NCI-H510A treated with DMSO at 0.1 percent for 48 hours (cell line): ENCODE data around the gene KCNAB2.

Experiments used
- DNase-seq: peaks from one replicate; lab custom pipeline; 2025; lab: John Stamatoyannopoulos, UW

The KCNAB2 gene

DNA sequence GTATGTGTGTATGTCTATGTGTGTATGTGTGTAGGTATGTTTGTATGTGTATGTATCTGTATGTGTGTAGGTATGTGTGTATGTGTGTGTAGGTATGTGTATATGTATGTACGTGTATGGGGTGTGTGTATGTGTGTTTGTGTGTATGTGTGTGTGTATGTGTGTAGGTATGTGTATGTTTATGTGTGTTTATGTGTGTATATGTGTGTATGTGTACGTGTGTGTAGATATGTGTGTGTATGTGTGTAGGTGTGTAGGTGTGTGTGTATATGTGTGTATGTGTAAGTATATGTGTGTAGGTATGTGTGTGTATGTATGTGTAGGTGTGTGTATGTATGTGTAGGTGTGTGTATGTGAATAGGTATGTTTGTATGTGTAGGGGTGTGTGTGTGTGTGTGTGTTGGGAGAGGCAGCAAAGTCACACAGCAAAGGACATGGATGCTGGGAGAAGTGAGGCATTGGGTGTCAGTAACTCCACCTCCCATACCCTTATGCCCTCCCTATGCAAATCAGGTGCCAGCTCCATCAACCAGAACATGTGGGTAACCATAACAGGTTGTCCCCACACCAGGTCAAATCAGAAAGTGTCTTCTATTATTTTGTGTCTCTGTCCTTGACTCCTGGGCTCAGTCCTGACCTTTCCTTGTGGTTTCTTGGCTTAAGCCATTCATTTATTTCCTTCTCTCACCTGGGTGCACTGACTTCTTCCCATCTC is 15.0 kb upstream of the KCNAB2 start:
- DNase-seq, result no peak

DNA sequence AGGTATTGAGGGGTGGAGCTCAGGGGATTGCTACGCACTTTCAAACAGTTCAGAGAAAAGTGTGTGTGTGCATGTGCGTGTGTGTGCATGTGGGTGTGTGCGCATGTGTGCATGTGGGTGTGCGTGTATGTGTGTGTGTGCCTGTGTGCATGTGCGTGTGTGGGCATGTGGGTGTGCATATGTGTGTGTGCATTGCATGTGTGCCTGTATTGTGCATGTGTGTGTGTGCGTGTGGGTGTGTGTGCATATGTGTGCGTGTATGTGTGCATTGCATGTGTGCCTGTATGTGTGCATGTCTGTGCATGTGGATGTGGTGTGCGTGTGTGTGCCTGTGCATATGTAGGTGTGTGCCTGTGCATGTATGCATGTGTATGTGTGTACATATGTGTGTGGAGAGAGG is 12.6 kb upstream of the KCNAB2 start:
- DNase-seq, result no peak

DNA sequence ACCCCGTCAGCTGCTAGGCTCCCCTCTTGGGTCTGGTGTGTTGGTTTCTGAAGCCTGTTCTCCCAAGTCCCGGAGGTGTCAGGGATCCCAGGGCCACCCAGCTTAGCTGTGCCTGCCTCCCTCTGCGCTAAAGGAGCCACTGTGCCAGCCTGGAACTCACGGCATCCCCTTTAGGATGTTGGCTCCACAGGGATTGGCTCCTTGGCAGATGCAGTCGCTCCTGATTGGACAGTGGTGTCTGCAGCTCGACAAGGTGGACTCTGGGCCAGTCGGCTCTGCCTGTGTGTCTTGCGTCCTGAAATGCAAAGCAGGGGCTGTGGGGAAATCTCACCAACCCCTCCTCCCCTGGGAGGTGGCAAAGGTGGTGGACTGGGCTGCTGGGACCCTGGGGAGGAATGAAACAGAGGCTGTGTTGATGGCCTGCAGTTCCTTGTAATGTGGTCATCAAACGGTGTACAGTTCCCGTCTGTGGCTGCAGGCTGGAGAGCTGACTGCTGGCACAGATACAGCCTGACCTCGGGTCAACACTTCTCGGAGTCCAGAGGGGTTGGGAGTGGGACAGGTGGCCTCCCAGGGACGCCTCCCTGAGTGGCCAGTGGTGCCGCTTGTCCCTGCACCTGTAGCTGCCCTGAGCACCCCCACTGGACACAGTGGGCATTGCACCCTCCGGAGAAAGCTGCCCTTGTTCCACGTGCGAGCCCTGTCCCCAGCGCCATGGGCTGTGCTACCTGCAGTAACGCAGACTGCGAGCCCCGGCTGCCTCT is 11.5 kb upstream of the KCNAB2 start:
- DNase-seq, result peak; percentile 89

DNA sequence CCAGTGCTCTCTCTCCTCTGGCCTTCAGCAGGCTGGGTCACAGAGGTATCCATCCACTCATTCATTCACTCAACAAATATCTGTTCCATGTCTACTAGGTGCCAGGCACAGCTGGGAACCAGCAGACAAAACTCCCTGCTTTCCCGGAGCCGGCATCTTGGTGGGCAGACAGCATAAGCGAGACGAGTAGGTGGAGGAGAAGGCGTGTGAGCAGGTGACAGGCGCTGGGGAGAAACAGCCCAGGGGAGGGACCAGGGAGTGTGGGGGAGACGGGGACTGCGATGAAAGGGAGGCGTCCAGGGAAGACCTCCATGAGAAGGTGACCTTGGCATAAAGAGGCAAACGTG is 11.0 kb upstream of the KCNAB2 start:
- no peak for DNase-seq

DNA sequence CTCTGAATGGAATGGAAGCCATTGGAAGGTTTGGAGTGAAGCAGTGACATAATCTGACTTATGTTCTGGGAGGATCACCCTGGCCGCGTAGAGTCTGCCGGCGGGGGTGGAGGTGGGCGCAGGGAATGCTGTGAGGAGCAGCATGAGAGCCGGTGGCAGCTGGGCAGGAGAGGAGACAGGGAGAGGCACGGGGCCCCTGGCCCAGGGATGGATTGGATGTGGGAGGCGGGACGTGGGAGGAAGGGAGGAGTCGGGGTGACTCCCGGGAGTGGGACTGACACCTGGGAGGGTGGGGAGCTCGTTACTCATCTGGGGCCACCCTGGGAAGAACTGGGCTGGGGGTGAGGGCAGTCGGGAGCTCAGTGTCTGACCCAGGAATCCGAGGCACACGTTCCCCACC is 10.4 kb upstream of the KCNAB2 start:
- no peak for DNase-seq

DNA sequence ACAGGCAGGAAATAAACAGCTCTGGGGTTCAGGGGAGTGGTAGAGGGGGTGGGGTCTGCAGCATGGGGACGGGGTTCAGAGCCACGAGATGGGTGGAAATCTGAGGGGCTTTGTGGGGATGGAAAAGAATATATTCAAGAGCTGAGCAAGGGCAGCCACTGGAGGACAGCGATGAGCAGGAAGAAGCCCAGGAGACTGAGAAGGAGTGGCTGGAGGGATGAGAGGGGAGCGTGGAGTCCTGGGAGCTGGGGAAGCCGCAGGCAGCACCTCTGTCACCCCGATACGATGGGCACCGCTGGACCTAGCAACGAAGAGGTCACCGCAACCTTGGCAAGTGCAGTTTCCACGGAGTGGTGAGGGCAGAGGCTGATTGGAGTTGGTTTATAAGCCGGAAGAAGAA is 10.0 kb upstream of the KCNAB2 start:
- DNase-seq, result no peak

DNA sequence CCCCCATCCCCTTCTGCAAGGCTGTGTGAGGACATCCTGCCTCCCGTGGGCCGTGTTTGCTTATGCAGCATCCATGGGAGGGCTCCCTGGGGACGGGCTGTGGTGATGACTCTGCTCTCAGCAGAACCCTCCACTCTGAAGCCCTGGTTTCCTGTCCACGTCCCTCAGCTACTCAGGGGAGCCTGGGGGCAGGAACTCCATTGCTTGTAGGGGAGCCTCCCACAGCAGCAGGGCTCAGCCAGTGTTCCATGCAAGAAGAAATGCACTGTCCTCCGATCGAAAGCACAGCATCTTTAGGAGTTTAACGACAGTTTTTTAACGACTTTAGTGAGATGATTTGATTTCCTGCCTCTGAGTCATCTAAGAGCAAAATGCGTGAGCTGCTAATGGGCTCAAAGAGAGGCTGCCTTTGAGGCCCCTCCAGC is 8.3 kb upstream of the KCNAB2 start:
- no peak for DNase-seq

DNA sequence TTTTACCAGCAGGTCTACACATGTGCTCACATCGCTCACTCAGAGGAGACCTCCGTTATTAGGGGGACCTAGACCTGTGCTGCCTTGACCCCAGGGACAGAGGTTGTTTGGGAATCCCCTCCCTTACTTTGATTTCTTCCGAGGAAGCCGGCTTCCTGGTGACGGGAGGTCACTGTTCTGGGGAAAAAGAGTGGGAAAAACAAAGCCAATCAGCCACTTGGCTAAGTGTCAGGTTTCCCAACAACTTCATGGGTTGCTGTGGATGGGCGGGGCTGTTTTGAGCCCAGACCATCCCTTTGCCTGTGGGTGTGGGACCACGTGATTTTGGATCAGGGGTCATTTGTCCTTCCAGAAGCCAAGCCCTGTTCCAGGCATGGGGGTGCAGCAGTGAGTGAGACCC is 7.1 kb upstream of the KCNAB2 start:
- DNase-seq, result no peak

DNA sequence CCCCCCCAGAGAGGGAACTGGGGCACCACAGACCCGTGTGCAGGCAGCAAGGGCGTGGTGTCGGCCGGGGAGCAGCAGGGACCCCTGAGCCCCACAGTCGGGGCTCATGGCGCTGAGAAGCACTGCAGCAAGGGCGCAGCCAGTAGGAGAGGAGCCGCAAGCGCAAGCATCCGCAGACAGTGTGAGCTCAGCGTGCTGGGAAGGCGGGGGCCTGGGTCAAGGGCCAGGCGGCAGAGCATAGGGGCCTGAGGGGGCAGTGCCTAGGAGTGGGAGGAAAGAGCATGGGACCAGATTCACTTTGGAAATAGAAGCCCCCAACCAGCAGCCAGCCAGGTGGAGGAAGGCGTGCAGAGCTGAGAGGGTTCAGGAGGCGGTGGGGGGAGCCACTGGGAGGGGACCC is 6.7 kb upstream of the KCNAB2 start:
- no peak for DNase-seq

DNA sequence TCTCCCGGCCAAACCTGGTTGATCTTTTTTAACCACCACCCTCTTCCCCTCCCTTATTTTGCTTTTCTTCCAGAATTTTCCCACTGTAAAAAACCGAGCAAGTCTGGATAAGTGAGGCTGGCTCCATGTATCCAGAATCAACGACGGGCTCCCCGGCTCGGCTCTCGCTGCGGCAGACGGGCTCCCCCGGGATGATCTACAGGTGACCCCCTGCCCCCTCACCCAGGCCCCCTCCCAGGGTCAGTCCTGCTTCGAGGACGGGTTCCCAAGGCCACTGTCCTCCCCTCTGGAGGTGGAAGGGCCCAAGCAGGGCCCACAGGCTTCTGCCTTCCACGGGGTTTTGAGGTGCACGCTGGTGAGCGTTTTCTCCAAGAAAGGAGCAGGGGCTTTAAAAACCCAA is 5.2 kb upstream of the KCNAB2 start:
- no peak for DNase-seq

DNA sequence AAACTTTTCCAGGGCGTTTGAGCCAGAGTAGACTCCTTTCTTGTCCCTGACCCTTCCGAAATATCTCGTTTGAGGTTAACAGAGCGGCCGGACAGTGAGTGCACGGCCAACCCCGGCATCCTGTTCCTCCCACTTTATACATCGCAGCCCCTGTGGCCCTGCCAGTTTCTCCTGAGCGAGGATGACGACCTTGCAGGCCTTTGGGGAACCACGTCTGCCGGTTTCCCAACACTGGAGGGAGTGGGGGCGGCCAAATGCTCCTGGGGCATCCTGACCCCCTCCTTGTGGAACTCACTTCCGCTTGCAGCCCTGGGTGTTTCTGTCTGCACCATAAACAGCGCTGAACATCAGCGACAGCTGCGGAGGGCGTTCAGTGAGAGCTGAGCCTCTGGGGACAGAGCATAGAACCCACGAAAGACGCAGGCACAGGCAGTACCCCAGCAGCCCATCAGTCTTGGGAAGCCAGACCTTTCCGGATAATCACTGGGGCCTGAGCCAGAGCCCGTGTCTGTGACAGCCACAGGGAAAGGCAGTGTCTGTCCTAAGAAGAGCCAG is 4.8 kb upstream of the KCNAB2 start:
- DNase-seq, result no peak

DNA sequence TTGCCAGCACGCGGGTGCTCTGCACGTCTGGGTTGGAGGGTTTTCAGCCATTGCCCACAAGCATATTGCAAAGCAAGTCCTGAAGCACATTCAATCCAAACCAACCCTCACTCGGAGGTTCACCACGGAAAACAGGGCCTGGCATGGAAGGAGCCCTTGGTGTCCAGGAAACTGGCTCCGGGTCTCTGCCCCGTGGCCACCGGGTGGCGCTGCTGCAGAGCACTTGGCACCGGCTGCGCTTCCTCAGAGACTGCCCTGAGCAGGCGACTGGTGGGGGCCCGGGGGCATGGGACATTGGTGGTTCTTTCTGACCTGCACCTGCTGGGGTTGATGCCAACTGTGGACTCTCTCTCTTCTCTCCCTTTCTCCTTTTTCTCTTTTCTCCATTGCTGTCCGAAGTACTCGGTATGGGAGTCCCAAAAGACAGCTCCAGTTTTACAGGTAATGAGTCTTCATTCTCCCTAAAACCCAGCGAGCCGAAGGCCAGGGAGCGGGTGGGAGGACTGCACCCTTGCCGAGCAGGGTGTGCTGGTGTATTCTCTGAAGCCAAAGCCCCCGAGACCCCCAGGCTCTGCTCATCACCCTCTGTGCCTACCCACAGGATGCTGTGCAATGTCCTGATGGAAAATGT is 4.1 kb upstream of the KCNAB2 start:
- DNase-seq, result peak; percentile 52

DNA sequence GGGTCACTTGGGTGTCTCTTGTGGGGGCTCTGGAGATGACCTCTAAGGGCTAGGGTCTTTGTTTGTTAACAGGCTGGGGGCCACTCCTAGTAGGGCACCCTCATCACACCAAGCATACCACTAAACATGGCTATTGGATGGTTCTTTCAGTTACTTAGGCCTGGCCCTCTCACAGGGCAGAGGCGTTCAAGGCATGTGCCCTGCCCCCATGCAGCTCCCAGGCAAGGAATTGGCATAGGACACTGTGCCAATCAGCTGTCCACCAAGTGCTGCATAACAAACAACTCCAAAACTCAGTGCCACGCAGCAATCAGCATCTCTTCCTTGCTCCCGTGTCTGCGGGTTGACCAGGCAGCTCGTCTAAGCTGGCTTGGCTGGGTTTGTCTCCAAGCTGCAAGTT is 2.1 kb upstream of the KCNAB2 start:
- DNase-seq, result no peak

DNA sequence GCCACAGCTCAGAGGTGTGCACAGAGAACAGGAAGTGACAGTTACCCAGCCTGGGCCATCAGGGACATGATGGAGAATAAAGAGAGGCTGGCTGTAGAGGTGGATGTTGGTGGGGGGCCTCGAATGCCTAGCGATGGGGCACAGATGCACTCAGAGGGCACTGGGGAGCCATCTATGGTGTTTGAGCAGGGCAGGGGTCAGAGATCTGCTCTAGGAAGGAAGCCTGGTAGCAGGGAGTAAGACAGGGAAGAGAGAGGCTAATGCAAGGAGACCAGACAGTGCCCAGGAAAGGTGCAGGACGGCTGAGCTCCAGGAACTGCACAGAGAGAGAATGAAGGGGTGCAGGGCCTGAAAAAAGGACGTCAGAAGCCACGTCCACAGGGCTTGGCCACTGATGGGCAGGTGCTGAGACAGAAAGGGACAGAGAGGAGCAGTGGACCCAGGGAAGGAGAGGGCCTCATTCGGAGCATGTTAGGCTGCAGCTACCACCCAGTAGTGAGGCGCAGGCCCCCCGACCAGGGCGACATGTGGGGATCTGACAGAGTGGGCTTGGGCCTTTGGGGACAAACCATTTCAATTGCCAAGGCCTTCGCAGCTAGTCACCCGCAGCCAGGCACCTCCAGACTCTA is 1.1 kb upstream of the KCNAB2 start:
- no peak for DNase-seq

DNA sequence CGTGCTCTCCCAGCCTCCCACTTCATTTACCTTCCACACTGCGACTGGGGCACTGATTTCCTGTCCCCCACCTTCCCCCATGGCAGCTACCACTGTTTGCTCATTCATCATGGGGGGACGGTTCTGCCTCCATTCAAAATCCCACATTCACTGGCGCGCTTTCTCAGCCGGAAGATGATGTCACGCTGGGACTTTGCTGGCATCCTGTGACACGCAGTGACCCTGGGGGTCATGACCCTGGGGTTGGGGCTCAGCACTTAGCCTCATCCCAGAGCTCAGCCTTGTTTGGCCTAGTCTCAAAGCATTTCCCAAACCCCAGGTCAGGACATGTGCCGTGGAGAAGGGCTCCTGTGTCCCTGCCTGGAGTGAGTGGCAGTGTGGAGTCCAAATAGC is 582 bp upstream of the KCNAB2 start:
- no peak for DNase-seq

DNA sequence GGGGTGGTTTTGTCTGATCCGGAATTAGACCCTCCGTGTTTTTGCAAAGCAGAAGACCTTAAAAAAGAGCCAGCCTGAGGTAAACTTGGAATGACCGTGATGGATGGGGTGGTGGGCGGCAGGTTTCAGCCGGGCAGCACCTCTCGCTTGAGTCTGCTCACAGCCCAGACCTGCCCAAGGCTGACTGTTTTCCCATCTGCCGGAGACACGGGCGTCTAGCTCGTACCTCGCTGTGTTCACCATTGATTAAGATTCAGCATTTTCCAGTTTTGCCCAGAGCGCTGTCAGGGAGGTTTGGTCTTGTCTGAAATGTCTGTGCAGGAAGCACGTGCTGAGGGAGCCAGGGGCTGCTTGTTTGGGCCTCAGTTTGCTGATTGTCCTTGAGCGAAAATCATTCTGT is 591 bp downstream of the KCNAB2 start:
- no peak for DNase-seq

DNA sequence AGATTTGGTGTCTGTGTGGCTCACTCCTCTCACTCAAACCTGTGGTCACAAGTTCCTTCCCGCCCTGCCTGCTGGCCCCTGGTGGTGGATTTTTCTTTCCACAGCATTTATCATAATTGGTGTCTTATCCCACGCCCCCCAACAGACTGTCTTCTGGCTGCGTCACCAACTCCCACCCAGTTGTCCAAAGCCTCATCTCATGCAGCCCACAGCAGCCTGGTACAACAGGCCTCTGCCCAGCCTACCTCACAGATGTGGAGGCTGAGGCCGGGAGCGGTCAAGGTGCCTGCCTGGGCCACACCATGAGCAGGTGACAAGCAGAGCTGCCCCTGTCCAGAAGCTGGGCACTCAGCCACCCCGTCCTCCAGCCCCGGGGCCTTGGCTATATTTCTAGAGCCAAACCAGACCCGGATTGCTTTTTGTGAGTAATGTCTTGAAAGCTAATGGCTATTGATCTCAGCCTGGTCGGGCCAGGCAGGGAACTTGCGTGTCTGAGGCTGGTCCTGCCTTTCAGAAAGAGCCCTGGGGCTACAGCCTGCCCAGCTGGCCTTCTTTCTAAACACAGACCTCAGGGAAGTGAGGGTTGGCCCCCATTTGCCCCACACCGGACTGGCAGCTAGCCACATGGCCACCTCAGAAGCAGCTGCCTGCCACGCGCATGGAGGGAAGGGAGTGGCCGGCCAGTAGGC is 2.6 kb downstream of the KCNAB2 start:
- DNase-seq, result no peak

DNA sequence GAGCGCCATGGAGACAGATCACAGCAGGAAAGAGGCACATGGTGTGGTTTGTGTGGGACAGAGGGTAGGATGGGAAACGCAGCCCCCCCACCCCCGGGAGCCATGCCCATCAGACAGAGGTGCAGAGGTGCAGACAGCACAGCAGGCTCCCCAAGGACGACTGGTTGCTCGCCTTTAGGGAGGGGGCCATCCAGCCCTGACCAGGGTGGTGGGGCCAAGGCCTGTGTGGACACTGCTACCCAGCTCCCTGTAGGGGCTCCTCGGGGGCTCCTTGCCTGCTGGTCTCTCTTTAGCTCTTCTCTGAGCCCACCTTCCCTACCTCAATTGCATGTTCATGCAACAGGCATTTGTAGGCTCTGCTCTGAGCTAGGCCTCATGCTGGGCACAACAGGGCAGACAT is 3.7 kb downstream of the KCNAB2 start:
- DNase-seq, result no peak

DNA sequence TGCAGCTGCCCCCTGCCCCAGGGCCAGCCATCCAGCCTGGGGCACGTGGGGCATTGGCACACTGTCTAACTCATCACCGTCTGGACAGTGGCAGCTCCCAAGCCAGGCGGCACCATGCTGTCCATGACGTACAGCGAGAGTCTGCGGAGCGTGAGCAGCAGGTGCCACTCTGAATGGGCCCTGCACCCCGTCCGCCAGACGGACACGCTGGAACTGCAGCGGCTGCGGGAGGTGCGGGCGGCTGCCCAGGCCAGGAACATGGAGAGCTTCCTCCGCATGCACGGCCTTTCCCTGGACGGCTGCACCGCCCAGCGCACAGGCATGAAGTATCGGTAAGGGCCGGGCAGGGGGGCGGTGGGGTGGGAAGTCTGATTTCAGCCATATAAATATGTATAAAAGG is 5.7 kb downstream of the KCNAB2 start:
- DNase-seq, result no peak

DNA sequence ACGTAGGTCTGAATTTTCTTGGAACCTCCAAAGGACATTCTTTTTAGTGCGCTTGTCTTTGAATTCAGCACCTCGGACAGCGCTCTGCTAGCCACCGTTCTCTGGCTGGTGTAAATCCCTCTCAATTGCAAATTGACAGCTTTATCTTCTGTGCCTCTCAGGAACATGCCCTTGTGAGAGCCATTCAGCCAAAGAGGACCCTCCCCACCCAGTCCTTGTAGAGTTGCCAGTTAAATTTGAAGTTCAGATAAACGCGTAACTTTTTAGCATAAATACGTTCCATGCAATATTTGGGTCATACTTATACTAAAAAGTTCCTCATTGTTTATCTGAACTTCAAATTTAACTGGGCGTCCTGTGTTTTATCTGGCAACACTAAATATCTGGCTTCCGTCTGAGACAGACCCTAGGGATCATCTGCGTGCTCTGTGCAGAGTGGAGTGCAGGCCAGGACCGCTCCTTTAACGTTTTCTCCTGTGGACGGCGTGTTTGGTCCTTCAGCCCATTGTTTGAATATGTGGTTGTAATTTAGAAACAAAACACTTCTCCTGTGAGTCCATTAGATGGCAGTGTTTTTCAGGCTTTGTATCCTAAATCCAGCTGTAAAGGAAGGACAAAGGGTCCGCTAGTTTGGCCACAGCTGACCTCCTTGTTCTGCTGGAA is 7.0 kb downstream of the KCNAB2 start:
- peak; percentile 96 for DNase-seq

DNA sequence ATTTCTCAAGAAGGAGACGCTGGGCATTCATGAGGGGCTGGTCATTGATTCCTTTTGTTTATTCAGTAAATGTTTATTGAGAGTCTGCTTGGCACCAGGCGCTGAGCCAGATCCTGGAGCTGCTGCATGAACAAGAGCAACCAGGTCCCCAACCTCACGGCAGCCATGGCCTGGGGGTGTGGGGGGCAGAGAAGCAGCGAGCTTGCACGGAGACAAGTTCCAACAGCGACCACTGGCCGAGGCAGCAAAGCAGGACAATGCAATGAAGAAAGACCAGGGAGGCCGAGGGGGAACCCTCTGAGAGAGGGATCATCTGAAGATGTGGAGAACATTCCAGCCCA is 7.5 kb downstream of the KCNAB2 start:
- DNase-seq, result no peak

DNA sequence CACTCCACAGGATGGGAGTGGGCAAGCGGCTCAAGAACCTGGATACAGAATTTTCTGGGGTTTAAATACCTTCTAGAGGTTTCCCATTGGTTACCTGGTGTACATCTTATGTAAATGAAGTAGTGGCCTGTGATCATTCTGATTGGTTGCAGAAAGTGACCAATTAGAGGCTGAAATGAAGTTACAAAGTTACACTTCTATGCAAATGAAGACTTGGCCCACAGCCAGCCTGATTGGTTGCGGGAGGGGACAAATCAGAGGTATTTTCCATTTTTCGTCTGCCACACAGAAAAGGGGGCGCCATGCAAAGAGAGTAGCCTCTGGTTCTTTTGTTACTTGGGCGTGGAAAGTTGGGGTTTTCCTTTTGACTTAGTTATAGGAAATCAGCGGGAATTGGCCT is 8.9 kb downstream of the KCNAB2 start:
- no peak for DNase-seq
